Kidney (tissue), 14 donors: ENCODE measurements around the gene B9D2. TPM values are rescaled to one million over a fixed set of nuclear protein-coding genes. Genes with fewer than 3 reads are reported as not detected.

Experiments
- DNase-seq, 5 donors: peaks; one replicate each; pipeline ENCODE4 v3.0.0-alpha.2; 2013 to 2020
- FAIRE-seq: peaks from 2 replicates; lab custom pipeline; 2012; peaks lifted over from hg19 to GRCh38; lab: Jason Lieb, UNC
- H3K27ac ChIP-seq, 2 donors: one replicate each; pipeline ENCODE4 v1.7.0; 2013; ENCODE audit warnings: low read depth in 2 of 2, low read length in 2 of 2, inconsistent platforms in 1 of 2
- H3K27me3 ChIP-seq: one replicate; pipeline ENCODE4 v1.7.1; 2013; ENCODE audit warnings: low read length, inconsistent platforms; ENCODE audit not compliant: control insufficient read depth, insufficient read depth
- H3K36me3 ChIP-seq, 3 donors: one replicate each; pipeline versions ENCODE4 v1.7.0 to v1.7.1; 2013; ENCODE audit warnings: low read length in 3 of 3, control low read depth in 1 of 3, inconsistent platforms in 1 of 3; ENCODE audit not compliant: insufficient read depth in 3 of 3, control insufficient read depth in 2 of 3
- H3K4me1 ChIP-seq, 3 donors: one replicate each; pipeline versions ENCODE4 v1.7.0 to v1.7.1; 2013; ENCODE audit warnings: low read length in 3 of 3, inconsistent platforms in 1 of 3, low read depth in 1 of 3; ENCODE audit not compliant: control insufficient read depth in 2 of 3, insufficient read depth in 2 of 3
- H3K4me3 ChIP-seq, 3 donors: one replicate each; pipeline versions ENCODE4 v1.7.0 to v1.8.1; 2013; ENCODE audit warnings: low read length in 3 of 3, control low read depth in 1 of 3, inconsistent platforms in 1 of 3
- H3K9ac ChIP-seq, 3 donors: one replicate each; pipeline versions ENCODE4 v1.7.0 to v1.7.1; 2013; ENCODE audit warnings: low read length in 3 of 3, control low read depth in 1 of 3, inconsistent platforms in 1 of 3
- H3K9me3 ChIP-seq, 3 donors: one replicate each; pipeline versions ENCODE4 v1.7.0 to v1.7.1; 2013; ENCODE audit warnings: low read length in 3 of 3, control low read depth in 1 of 3, inconsistent platforms in 1 of 3; ENCODE audit not compliant: control insufficient read depth in 2 of 3, insufficient read depth in 1 of 3
- CTCF ChIP-seq: IDR thresholded peaks from 3 replicates; pipeline ENCODE4 v1.5.1; 2012; ENCODE audit warnings: mild to moderate bottlenecking, moderate library complexity, borderline replicate concordance; ENCODE audit not compliant: insufficient read depth; ENCODE audit errors: extremely low read depth
- intact Hi-C: fragments of 100-400 bp; cut with DNase I; formaldehyde crosslinking; loops from one replicate; pipeline ENCODE4 v1.11.1; 2022
- polyA plus RNA-seq: library from polyadenylated mRNA; stranded (reverse); fragments of 350-450 nt; fragmentation: Illumina TruSeq; extraction: RNeasy Lipid Tissue Mini Kit (QIAGEN cat#74804); gene quantifications from one replicate; pipeline ENCODE4 v1.2.3, GENCODE V29; 2014; ENCODE audit warnings: low read depth, low replicate concordance; ENCODE audit not compliant: insufficient read depth
- total RNA-seq: library from RNA; stranded (reverse); fragmentation: NEBNext Ultra II Directional; extraction: Animal tissue kit (Norgen Biotek cat#: 25700); gene quantifications from one replicate; pipeline ENCODE4 v1.2.1, GENCODE V29; 2021
- donor health status: control.
- donor health status: control.
- donor health status: control.
- donor health status: control.
- donor health status: control.
- donor health status: DM: yes; HTN: yes; CAD: no.
- donor health status: Normal renal cell carcinoma (clear cell type).

Gene B9D2
- total and polyA plus RNA-seq, 2 donors from 2014 or later = 12.6 to 15.7 TPM

GRCh38 chr19:41408256-41408655 is 44.3 kb upstream of the B9D2 start:
- intact Hi-C loops = no loop called here
- Histone ChIP-seq H3K9me3 (no peaks in the 10 kb centered on the region), H3K27ac (no peak overlapping the region), H3K4me3 (no peak overlapping the region), H3K9ac (no peak overlapping the region), H3K36me3 (peaks cover 0 to 10% (median 4%) of the 10 kb centered on the region in 3 donors), H3K4me1 (peaks cover 0 to 12% (median 0%) of the 10 kb centered on the region in 3 donors), H3K27me3 (no peaks in the 10 kb centered on the region)
- no peak for DNase-seq
- no peak for TF ChIP-seq CTCF
- FAIRE-seq = no peak

GRCh38 chr19:41407271-41407670 is 43.3 kb upstream of the B9D2 start:
- Histone ChIP-seq H3K4me3 (no peak overlapping the region), H3K9me3 (no peaks in the 10 kb centered on the region), H3K9ac (no peak overlapping the region), H3K27me3 (no peaks in the 10 kb centered on the region), H3K27ac (no peak overlapping the region), H3K36me3 (peaks cover 0 to 5% (median 4%) of the 10 kb centered on the region in 3 donors), H3K4me1 (peaks cover 0 to 17% (median 0%) of the 10 kb centered on the region in 3 donors)
- intact Hi-C loops = no loop called here
- DNase-seq (peak in 1 of 5 donors; percentile 29), FAIRE-seq (no peak)
- TF ChIP-seq CTCF = no peak

GRCh38 chr19:41405776-41406175 is 41.8 kb upstream of the B9D2 start:
- peaks cover 0 to 3% (median 0%) of the 10 kb centered on the region in 3 donors for H3K36me3 ChIP-seq
- FAIRE-seq = no peak
- H3K27ac ChIP-seq = no peak overlapping the region
- intact Hi-C loops = no loop called here
- no peak for TF ChIP-seq CTCF
- no peak overlapping the region for H3K9ac ChIP-seq
- no peaks in the 10 kb centered on the region for H3K9me3 ChIP-seq
- DNase-seq = no peak
- H3K4me1 ChIP-seq = peaks cover 0 to 17% (median 0%) of the 10 kb centered on the region in 3 donors
- no peaks in the 10 kb centered on the region for H3K27me3 ChIP-seq
- no peak overlapping the region for H3K4me3 ChIP-seq
